CD4-positive, alpha-beta memory T cell (primary cell): ENCODE data around the gene RMDN2. TPM values are rescaled to one million over a fixed set of nuclear protein-coding genes. Genes with fewer than 3 reads are reported as not detected.

ENCODE experiments used
- CTCF ChIA-PET: fragments of 350-600 bp; sonication (Branson Sonifier 250); formaldehyde crosslinking; loops from one replicate; lab custom pipeline; 2021; ENCODE audit warnings: inconsistent platforms; ENCODE audit not compliant: partially characterized antibody; lab: Charles Lee
- POLR2A ChIA-PET: fragments of 350-600 bp; sonication (Branson Sonifier 250); formaldehyde crosslinking; loops from one replicate; lab custom pipeline; 2021; ENCODE audit not compliant: partially characterized antibody; lab: Charles Lee
- DNase-seq, 5 donors: peaks; one replicate each; pipeline versions ENCODE4 v3.0.0 to v3.0.0-alpha.2; 2020 to 2022; ENCODE audit warnings: mixed read lengths in 1 of 5
- H3K27ac ChIP-seq: one replicate; pipeline ENCODE4 v1.7.0; 2013; ENCODE audit warnings: low read depth, low read length
- H3K27me3 ChIP-seq: 2 replicates; pipeline ENCODE4 v1.7.0; 2013; ENCODE audit warnings: mild to moderate bottlenecking, low read length, moderate library complexity; ENCODE audit not compliant: insufficient read depth
- H3K36me3 ChIP-seq: 2 replicates; pipeline ENCODE4 v1.7.0; 2013; ENCODE audit warnings: mild to moderate bottlenecking, low read length, moderate library complexity; ENCODE audit not compliant: insufficient read depth
- H3K4me1 ChIP-seq: 2 replicates; pipeline ENCODE4 v1.7.0; 2013; ENCODE audit warnings: mild to moderate bottlenecking, low read length, moderate library complexity; ENCODE audit not compliant: insufficient read depth
- H3K4me3 ChIP-seq, 2 donors: one replicate each; pipeline ENCODE4 v1.7.0; 2013; ENCODE audit warnings: low read length in 2 of 2, mild to moderate bottlenecking in 1 of 2
- H3K9me3 ChIP-seq, 2 donors: one replicate each; pipeline ENCODE4 v1.7.0; 2013; ENCODE audit warnings: low read length in 2 of 2, control low read depth in 1 of 2; ENCODE audit not compliant: control insufficient read depth in 1 of 2
- H3K27ac Mint-ChIP-seq, 7 donors: one replicate each; pipeline ENCODE4 v1.8.0; 2020 to 2021; ENCODE audit warnings: mixed read lengths in 7 of 7, mild to moderate bottlenecking in 6 of 7, inconsistent platforms in 3 of 7, moderate library complexity in 3 of 7
- H3K27me3 Mint-ChIP-seq, 2 donors: one replicate each; pipeline ENCODE4 v1.8.0; 2020 to 2021; ENCODE audit warnings: mixed read lengths in 2 of 2
- H3K36me3 Mint-ChIP-seq, 2 donors: one replicate each; pipeline ENCODE4 v1.8.0; 2020 to 2021; ENCODE audit warnings: mixed read lengths in 2 of 2, inconsistent platforms in 1 of 2, mild to moderate bottlenecking in 1 of 2
- H3K4me1 Mint-ChIP-seq, 4 donors: one replicate each; pipeline ENCODE4 v1.8.0; 2020 to 2021; ENCODE audit warnings: mixed read lengths in 4 of 4, mild to moderate bottlenecking in 1 of 4
- H3K4me3 Mint-ChIP-seq, 8 donors: one replicate each; pipeline ENCODE4 v1.8.0; 2020 to 2021; ENCODE audit warnings: mixed read lengths in 8 of 8, mild to moderate bottlenecking in 7 of 8, moderate library complexity in 6 of 8, inconsistent platforms in 3 of 8
- H3K9me3 Mint-ChIP-seq, 8 donors: one replicate each; pipeline ENCODE4 v1.8.0; 2020 to 2021; ENCODE audit warnings: mixed read lengths in 8 of 8, mild to moderate bottlenecking in 5 of 8, inconsistent platforms in 3 of 8, moderate library complexity in 1 of 8
- intact Hi-C: fragments of 100-400 bp; cut with micrococcal nuclease; formaldehyde crosslinking; loops from one replicate; pipeline ENCODE4 v1.15.1; 2023
- polyA plus RNA-seq, 2 donors: library from polyadenylated mRNA; unstranded; fragments of 300-500 nt; fragmentation: Illumina TruSeq; gene quantifications; one replicate each; pipeline ENCODE4 v1.2.3, GENCODE V29; 2021
- total RNA-seq, 2 experiments: library from RNA; stranded (reverse); gene quantifications; one replicate each; pipeline ENCODE4 v1.2.3, GENCODE V29; 2021

Gene RMDN2
- 1 to 10 TPM; 3.3 to 4.0 TPM for total RNA-seq
- polyA plus RNA-seq: 1 to 10 TPM; 3.1 TPM

- ChIA-PET POLR2A (interaction anchor here (0.9 to 1.5 kb wide), 3 partner anchors 9 to 254 kb away, joined by 3 to 5 read pairs (median 3); partner anchors contain the start of gene CDC42EP3), CTCF (interaction anchor here (4.5 kb wide), 1 partner anchor 34 kb away, joined by 18 read pairs; no protein-coding TSS in a partner anchor)
- Histone ChIP-seq H3K4me1 (peaks cover 13% of the 10 kb centered on the region), H3K9me3 (no peaks in the 10 kb centered on the region), H3K4me3 (peak within 1 kb of the TSS; percentile 72 to 86), H3K27me3 (no peaks in the 10 kb centered on the region), H3K36me3 (no peaks in the 10 kb centered on the region), H3K27ac (peak within 1 kb of the TSS; percentile 43)
- Mint-ChIP-seq H3K27ac (peak within 1 kb of the TSS; percentile 81 to 96 (median 88)), H3K27me3 (peaks cover 0 to 1% of the 10 kb centered on the region in 2 donors), H3K9me3 (no peaks in the 10 kb centered on the region), H3K4me3 (peak within 1 kb of the TSS; percentile 91 to 99 (median 96)), H3K4me1 (peaks cover 6 to 22% (median 12%) of the 10 kb centered on the region in 4 donors), H3K36me3 (peaks cover 0 to 7% of the 10 kb centered on the region in 2 donors)
- intact Hi-C loops: loop anchor here (1.0 to 5.0 kb wide), 2 partner anchors 34 to 958 kb away; partner anchors contain the start of gene STRN
- peak; percentile 64 to 79 (median 71) for DNase-seq
Measured at GRCh38 chr2:37925063-37925897, at the start of gene RMDN2. RMDN2 (plus strand) TSS chr2:37925287; CDS start chr2:37929278, 3,991 bp downstream.

DNA sequence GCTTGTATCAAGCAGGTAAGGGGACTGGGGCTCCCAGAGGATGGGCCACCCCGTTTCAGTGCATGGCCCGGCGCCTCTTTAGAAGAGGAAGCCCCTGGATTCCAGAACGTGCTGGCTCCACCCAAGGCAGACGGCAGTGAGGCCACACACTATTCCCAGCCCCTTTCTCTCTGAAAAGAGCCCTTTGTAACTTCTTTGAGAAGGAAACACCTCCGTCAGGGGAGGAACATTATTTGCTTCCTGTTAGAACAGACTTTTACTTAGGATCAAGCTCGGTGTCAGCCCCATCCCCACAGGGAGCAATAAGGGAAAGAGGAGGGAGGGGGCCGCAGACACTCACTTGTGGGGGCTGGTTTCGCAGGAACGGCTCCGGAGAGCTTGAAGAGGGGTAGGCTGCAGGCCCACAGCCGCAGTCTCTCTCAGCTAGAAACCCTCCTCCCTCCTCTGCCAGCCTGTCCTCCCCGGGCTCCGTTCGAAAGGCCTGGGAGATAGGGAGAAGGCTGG lies 49.6 kb upstream of the RMDN2 start:
- no peaks in the 10 kb centered on the region for H3K36me3 ChIP-seq
- DNase-seq: no peak
- peaks cover 2 to 5% of the 10 kb centered on the region in 2 donors for H3K27me3 Mint-ChIP-seq
- H3K27me3 ChIP-seq: no peaks in the 10 kb centered on the region
- peaks cover 0 to 6% (median 5%) of the 10 kb centered on the region in 4 donors for H3K4me1 Mint-ChIP-seq
- H3K4me3 Mint-ChIP-seq: no peak overlapping the region
- CTCF ChIA-PET: interaction anchor here (0.7 to 11.9 kb wide), 7 partner anchors 9 to 478 kb away, joined by 3 to 288 read pairs (median 33); no protein-coding TSS in a partner anchor
- peaks cover 0 to 2% (median 0%) of the 10 kb centered on the region in 8 donors for H3K9me3 Mint-ChIP-seq
- no peaks in the 10 kb centered on the region for H3K4me1 ChIP-seq
- POLR2A ChIA-PET: no interaction called here
- no peak overlapping the region for H3K27ac Mint-ChIP-seq
- no peaks in the 10 kb centered on the region for H3K36me3 Mint-ChIP-seq
- H3K27ac ChIP-seq: no peak overlapping the region
- no peaks in the 10 kb centered on the region for H3K9me3 ChIP-seq
- no peak overlapping the region for H3K4me3 ChIP-seq
- intact Hi-C loops: no loop called here

GRCh38 chr2:37876227-37876626 lies 48.9 kb upstream of the RMDN2 start:
- ChIA-PET POLR2A (no interaction called here), CTCF (interaction anchor here (1.0 to 11.9 kb wide), 15 partner anchors 9 to 489 kb away, joined by 3 to 288 read pairs (median 17); no protein-coding TSS in a partner anchor)
- Histone ChIP-seq H3K4me1 (no peaks in the 10 kb centered on the region), H3K27ac (no peak overlapping the region), H3K36me3 (no peaks in the 10 kb centered on the region), H3K27me3 (no peaks in the 10 kb centered on the region), H3K4me3 (no peak overlapping the region), H3K9me3 (no peaks in the 10 kb centered on the region)
- H3K4me3 Mint-ChIP-seq: no peak overlapping the region
- H3K27me3 Mint-ChIP-seq: peaks cover 2 to 6% of the 10 kb centered on the region in 2 donors
- no peak for DNase-seq
- H3K9me3 Mint-ChIP-seq: peaks cover 0 to 2% (median 0%) of the 10 kb centered on the region in 8 donors
- no peak overlapping the region for H3K27ac Mint-ChIP-seq
- no peaks in the 10 kb centered on the region for H3K36me3 Mint-ChIP-seq
- H3K4me1 Mint-ChIP-seq: peaks cover 0 to 6% (median 5%) of the 10 kb centered on the region in 4 donors
- intact Hi-C loops: loop anchor here (2.0 kb wide), 1 partner anchor 25 kb away; no protein-coding TSS in a partner anchor

- Histone ChIP-seq H3K27ac (no peak overlapping the region), H3K9me3 (no peaks in the 10 kb centered on the region), H3K4me1 (no peaks in the 10 kb centered on the region), H3K36me3 (no peaks in the 10 kb centered on the region), H3K27me3 (no peaks in the 10 kb centered on the region), H3K4me3 (no peak overlapping the region)
- Mint-ChIP-seq H3K27ac (no peak overlapping the region), H3K36me3 (no peaks in the 10 kb centered on the region), H3K4me1 (no peaks in the 10 kb centered on the region), H3K4me3 (no peak overlapping the region), H3K27me3 (peaks cover 2 to 7% of the 10 kb centered on the region in 2 donors), H3K9me3 (peaks cover 0 to 2% (median 0%) of the 10 kb centered on the region in 8 donors)
- ChIA-PET POLR2A (interaction anchor here (1.3 to 1.7 kb wide), 3 partner anchors 45 to 482 kb away, joined by 4 to 7 read pairs (median 5); no protein-coding TSS in a partner anchor), CTCF (interaction anchor here (0.6 to 11.9 kb wide), 54 partner anchors 9 to 1093 kb away, joined by 3 to 288 read pairs (median 4); partner anchors contain the start of genes CEBPZ and NDUFAF7)
- peak in 4 of 5 donors; percentile 45 to 57 (median 52) for DNase-seq
- intact Hi-C loops: loop anchor here (1.0 to 2.0 kb wide), 5 partner anchors 27 to 709 kb away; no protein-coding TSS in a partner anchor
Measured at GRCh38 chr2:37877457-37878315, 47.4 kb upstream of the RMDN2 start.

- H3K4me1 Mint-ChIP-seq: no peaks in the 10 kb centered on the region
- ChIA-PET POLR2A (interaction anchor here (1.7 kb wide), 1 partner anchor 46 kb away, joined by 5 read pairs; no protein-coding TSS in a partner anchor), CTCF (interaction anchor here (0.7 to 11.9 kb wide), 23 partner anchors 9 to 646 kb away, joined by 3 to 288 read pairs (median 9); no protein-coding TSS in a partner anchor)
- no peak for DNase-seq
- Histone ChIP-seq H3K27me3 (no peaks in the 10 kb centered on the region), H3K4me3 (no peak overlapping the region), H3K36me3 (no peaks in the 10 kb centered on the region), H3K27ac (no peak overlapping the region), H3K9me3 (no peaks in the 10 kb centered on the region), H3K4me1 (no peaks in the 10 kb centered on the region)
- H3K9me3 Mint-ChIP-seq: peaks cover 0 to 2% (median 0%) of the 10 kb centered on the region in 8 donors
- no peak overlapping the region for H3K27ac Mint-ChIP-seq
- H3K27me3 Mint-ChIP-seq: peaks cover 6 to 10% of the 10 kb centered on the region in 2 donors
- H3K36me3 Mint-ChIP-seq: no peaks in the 10 kb centered on the region
- intact Hi-C loops: no loop called here
- H3K4me3 Mint-ChIP-seq: no peak overlapping the region
Measured at GRCh38 chr2:37878536-37878935, 46.6 kb upstream of the RMDN2 start.

DNA sequence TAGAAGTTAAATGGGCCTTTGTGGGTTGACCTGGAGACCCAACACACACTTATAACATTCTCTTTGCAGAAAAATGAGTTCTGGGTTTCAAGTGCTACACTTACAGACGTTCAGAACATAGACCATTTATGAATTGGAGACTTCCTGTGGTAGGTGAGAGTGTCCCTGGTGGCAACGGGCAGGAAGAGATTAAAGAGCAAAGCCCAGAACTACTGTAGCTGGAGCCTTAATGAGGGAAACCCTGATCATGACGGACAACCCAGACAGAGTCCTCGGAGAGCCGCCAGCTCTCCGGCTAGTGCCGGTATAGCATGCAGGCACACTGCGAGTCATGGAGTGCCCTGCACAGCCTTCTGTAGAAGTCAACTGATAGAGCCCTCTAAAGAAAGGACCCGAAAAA lies 44.5 kb upstream of the RMDN2 start:
- Histone ChIP-seq H3K4me1 (no peaks in the 10 kb centered on the region), H3K27me3 (no peaks in the 10 kb centered on the region), H3K27ac (no peak overlapping the region), H3K9me3 (no peaks in the 10 kb centered on the region), H3K4me3 (no peak overlapping the region), H3K36me3 (no peaks in the 10 kb centered on the region)
- H3K9me3 Mint-ChIP-seq: no peaks in the 10 kb centered on the region
- intact Hi-C loops: no loop called here
- no peak for DNase-seq
- ChIA-PET CTCF (interaction anchor here (1.0 to 11.9 kb wide), 5 partner anchors 11 to 490 kb away, joined by 3 to 288 read pairs (median 35); no protein-coding TSS in a partner anchor), POLR2A (no interaction called here)
- no peak overlapping the region for H3K27ac Mint-ChIP-seq
- H3K4me3 Mint-ChIP-seq: no peak overlapping the region
- peaks cover 13 to 19% of the 10 kb centered on the region in 2 donors for H3K27me3 Mint-ChIP-seq
- no peaks in the 10 kb centered on the region for H3K36me3 Mint-ChIP-seq
- H3K4me1 Mint-ChIP-seq: no peaks in the 10 kb centered on the region
